Lung (tissue), 12 donors: ENCODE results near the gene COBL. TPM values are rescaled to one million over a fixed set of nuclear protein-coding genes. Genes with fewer than 3 reads are reported as not detected.
A peak's percentile ranks its signal among the peaks of the same experiment; 100 is the strongest.

Source experiments
- ATAC-seq: fragments of 200-7000 bp; cut with Tn5 transposase; one replicate; pipeline ENCODE4 v1.9.1; 2020; ENCODE audit warnings: moderate number of reproducible peaks; ENCODE audit not compliant: insufficient read depth, low FRiP score
- DNase-seq, 3 donors: peaks; one replicate each; pipeline ENCODE4 v3.0.0-alpha.2; 2013 to 2017
- H3K27ac ChIP-seq, 2 donors: one replicate each; pipeline ENCODE4 v1.5.1; 2013; ENCODE audit warnings: mild to moderate bottlenecking in 2 of 2, moderate library complexity in 2 of 2, control low read depth in 1 of 2, inconsistent platforms in 1 of 2, low read depth in 1 of 2, low read length in 1 of 2
- H3K27me3 ChIP-seq, 3 donors: one replicate each; pipeline ENCODE4 v1.5.1; 2013; ENCODE audit warnings: low read length in 2 of 3; ENCODE audit not compliant: control insufficient read depth in 3 of 3, insufficient read depth in 3 of 3
- H3K36me3 ChIP-seq, 4 donors: one replicate each; pipeline ENCODE4 v1.5.1; 2013; ENCODE audit warnings: low read length in 4 of 4, mild to moderate bottlenecking in 1 of 4, moderate library complexity in 1 of 4; ENCODE audit not compliant: control insufficient read depth in 4 of 4, insufficient read depth in 4 of 4
- H3K4me1 ChIP-seq, 5 donors: one replicate each; pipeline ENCODE4 v1.5.1; 2013; ENCODE audit warnings: low read length in 5 of 5, mild to moderate bottlenecking in 2 of 5, moderate library complexity in 1 of 5; ENCODE audit not compliant: control insufficient read depth in 5 of 5, insufficient read depth in 5 of 5
- H3K4me3 ChIP-seq: one replicate; pipeline ENCODE4 v1.5.1; 2013; ENCODE audit warnings: mild to moderate bottlenecking, control low read depth, moderate library complexity
- H3K9ac ChIP-seq, 2 donors: one replicate each; pipeline ENCODE4 v1.5.1; 2013; ENCODE audit warnings: low read length in 2 of 2, control low read depth in 1 of 2; ENCODE audit not compliant: insufficient read depth in 1 of 2
- H3K9me3 ChIP-seq, 4 donors: one replicate each; pipeline ENCODE4 v1.5.1; 2013; ENCODE audit warnings: low read length in 3 of 4, mild to moderate bottlenecking in 1 of 4, moderate library complexity in 1 of 4; ENCODE audit not compliant: control insufficient read depth in 4 of 4, insufficient read depth in 3 of 4
- WGBS, 2 donors: extraction: QIAGEN DNeasy Blood & Tissue Kit; methylation state at CpG; one replicate each; pipeline ENCODE4 v1.1.7; 2013; 5-methylcytosine and 5-hydroxymethylcytosine counted together
- polyA plus RNA-seq, 2 donors: library from polyadenylated mRNA; stranded (reverse); fragments of 200-250 nt; gene quantifications; one replicate each; pipeline ENCODE4 v1.2.1, GENCODE V29; 2013
- total RNA-seq, 2 donors: library from RNA; depleted of rRNA in 1 of 2; stranded (reverse); fragments of >200 nt in 1 of 2; gene quantifications; one replicate each; pipeline ENCODE4 v1.2.1, GENCODE V29; 2014 to 2021
- TF ChIP-seq, protein P1 (sequence below): IDR thresholded peaks from 2 replicates; pipeline ENCODE4 v1.5.1; 2012; ENCODE audit warnings: mild to moderate bottlenecking; ENCODE audit errors: control extremely low read depth, extremely low read depth
- donor health status: control.
- donor health status: control.
- donor health status: Bipolar disorder and iron deficiency.
- donor health status: healthy.
- donor health status: DM: yes; HTN: yes; CAD: no.

Gene COBL
- total and polyA plus RNA-seq, 4 donors = 6.3 to 38.1 (median 15.0) TPM

GRCh38 chr7:51318886-51319579 is 2.4 kb upstream of the COBL start:
- TF ChIP-seq, protein P1, sequence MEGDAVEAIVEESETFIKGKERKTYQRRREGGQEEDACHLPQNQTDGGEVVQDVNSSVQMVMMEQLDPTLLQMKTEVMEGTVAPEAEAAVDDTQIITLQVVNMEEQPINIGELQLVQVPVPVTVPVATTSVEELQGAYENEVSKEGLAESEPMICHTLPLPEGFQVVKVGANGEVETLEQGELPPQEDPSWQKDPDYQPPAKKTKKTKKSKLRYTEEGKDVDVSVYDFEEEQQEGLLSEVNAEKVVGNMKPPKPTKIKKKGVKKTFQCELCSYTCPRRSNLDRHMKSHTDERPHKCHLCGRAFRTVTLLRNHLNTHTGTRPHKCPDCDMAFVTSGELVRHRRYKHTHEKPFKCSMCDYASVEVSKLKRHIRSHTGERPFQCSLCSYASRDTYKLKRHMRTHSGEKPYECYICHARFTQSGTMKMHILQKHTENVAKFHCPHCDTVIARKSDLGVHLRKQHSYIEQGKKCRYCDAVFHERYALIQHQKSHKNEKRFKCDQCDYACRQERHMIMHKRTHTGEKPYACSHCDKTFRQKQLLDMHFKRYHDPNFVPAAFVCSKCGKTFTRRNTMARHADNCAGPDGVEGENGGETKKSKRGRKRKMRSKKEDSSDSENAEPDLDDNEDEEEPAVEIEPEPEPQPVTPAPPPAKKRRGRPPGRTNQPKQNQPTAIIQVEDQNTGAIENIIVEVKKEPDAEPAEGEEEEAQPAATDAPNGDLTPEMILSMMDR = no peak
- ATAC-seq = no peak
- Histone ChIP-seq H3K27me3 (peaks cover 0 to 14% (median 12%) of the 10 kb centered on the region in 3 donors), H3K27ac (no peak overlapping the region), H3K36me3 (no peaks in the 10 kb centered on the region), H3K9me3 (peaks cover 0 to 3% (median 0%) of the 10 kb centered on the region in 4 donors), H3K9ac (no peak overlapping the region), H3K4me3 (no peak overlapping the region), H3K4me1 (peaks cover 0 to 21% (median 8%) of the 10 kb centered on the region in 5 donors)
- WGBS, 2 donors = 74 to 77% methylated on average over 6 of the region's 6 CpGs
- no peak for DNase-seq

DNA sequence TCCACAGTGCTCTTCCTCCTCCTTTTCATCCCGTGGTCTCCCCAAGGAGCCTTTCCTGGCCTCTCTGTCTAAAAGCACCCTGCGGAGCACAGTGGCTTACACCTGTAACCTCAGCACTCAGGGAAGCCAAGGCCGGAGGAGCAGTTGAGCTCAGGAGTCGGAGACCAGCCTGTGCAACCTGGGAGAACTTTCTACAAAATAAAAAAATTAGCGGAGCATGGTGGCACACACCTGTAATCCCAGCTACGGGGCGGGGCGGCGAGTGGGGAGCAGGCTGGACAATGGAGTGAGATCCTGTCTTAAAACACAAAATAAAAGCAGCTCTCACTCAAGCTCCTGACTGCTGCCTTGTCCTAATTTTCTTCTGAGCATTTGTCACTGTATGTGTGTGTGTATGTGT is 1.4 kb upstream of the COBL start:
- WGBS, 2 donors = 86 to 89% methylated on average over 9 of the region's 9 CpGs
- Histone ChIP-seq H3K27me3 (peaks cover 0 to 14% (median 12%) of the 10 kb centered on the region in 3 donors), H3K9ac (no peak overlapping the region), H3K36me3 (no peaks in the 10 kb centered on the region), H3K9me3 (peaks cover 0 to 3% (median 0%) of the 10 kb centered on the region in 4 donors), H3K4me3 (no peak overlapping the region), H3K4me1 (peaks cover 0 to 31% (median 8%) of the 10 kb centered on the region in 5 donors), H3K27ac (no peak overlapping the region)
- TF ChIP-seq, protein P1 = no peak
- DNase-seq = no peak
- no peak for ATAC-seq

DNA sequence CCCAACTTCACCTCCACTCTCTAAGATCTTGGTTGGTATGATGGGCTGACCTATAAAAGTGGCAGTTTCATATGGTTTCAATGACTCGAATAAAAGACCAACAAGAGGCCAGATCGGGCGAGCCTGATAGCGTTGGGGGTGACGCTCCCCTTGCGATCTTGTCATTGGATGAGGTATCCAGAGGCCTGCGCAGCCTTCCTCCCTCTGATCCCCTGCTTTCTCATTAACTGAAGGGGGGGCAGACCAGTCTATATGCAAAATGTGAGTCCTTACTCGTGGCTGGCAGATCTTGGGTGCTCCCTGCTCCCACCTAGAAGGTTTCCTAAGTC is 937 bp upstream of the COBL start:
- Histone ChIP-seq H3K27me3 (peaks cover 0 to 14% (median 12%) of the 10 kb centered on the region in 3 donors), H3K27ac (peak overlapping the region in 1 of 2 donors; percentile 88), H3K4me3 (no peak overlapping the region), H3K36me3 (no peaks in the 10 kb centered on the region), H3K9me3 (peaks cover 0 to 3% (median 0%) of the 10 kb centered on the region in 4 donors), H3K9ac (no peak overlapping the region), H3K4me1 (peaks cover 0 to 34% (median 8%) of the 10 kb centered on the region in 5 donors)
- ATAC-seq (no peak), DNase-seq (no peak)
- TF ChIP-seq, protein P1 = no peak
- 44 to 54% methylated on average over 8 of the region's 8 CpGs for WGBS, 2 donors

DNA sequence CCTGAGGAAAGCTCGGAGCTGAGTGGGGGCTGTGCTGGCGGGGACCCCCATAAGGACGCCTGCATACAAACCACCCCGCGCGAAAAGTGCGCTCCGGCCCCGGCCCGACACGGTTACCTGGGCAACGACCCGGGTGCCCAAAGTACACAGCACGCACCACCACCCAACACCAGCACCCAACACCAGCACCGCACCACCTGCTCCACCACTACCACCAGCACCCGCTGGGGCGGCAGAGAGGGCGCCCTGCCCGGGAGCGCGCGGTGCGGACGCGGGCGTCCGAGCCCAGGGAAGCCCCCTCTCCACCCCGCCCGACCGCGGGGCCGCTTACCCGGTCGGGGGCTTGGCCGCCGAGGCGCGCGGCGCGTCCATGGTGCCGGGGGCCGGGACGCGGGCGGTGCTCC is 345 bp downstream of the COBL start:
- WGBS, 2 donors = 1% methylated on average over 14 to 46 of the region's 46 CpGs
- Histone ChIP-seq H3K36me3 (no peaks in the 10 kb centered on the region), H3K27ac (peak overlapping the region; percentile 83 to 91), H3K9me3 (peaks cover 0 to 3% (median 0%) of the 10 kb centered on the region in 4 donors), H3K27me3 (peaks cover 0 to 14% (median 12%) of the 10 kb centered on the region in 3 donors), H3K4me1 (peaks cover 0 to 40% (median 9%) of the 10 kb centered on the region in 5 donors), H3K4me3 (peak overlapping the region; percentile 78), H3K9ac (peak overlapping the region; percentile 28 to 61)
- ATAC-seq (peak; percentile 62), DNase-seq (peak; percentile 21 to 47 (median 37))
- TF ChIP-seq, protein P1 = no peak
